ENCODE data around the gene GATB. TPM values are rescaled to one million over a fixed set of nuclear protein-coding genes. Genes with fewer than 3 reads are reported as not detected.
A peak's percentile ranks its signal among the peaks of the same experiment; 100 is the strongest.

GATB gene
- total RNA-seq, 1 donor: 17.2 TPM

GRCh38 chr4:151661873-151662272, 98.9 kb downstream of the GATB start:
- no peak for DNase-seq (ENCODE audit: low read depth)
- H3K4me3 ChIP-seq (ENCODE audit: low read depth, low read length): no peak overlapping the region
- TF ChIP-seq CTCF (IDR thresholded peaks at IDR 0.05; ENCODE audit: insufficient read depth, low read length): no peak

GRCh38 chr4:151660676-151661075, 100.1 kb downstream of the GATB start:
- no peak for TF ChIP-seq CTCF (IDR thresholded peaks at IDR 0.05; ENCODE audit: insufficient read depth, low read length)
- no peak for DNase-seq (ENCODE audit: low read depth)
- H3K4me3 ChIP-seq (ENCODE audit: low read depth, low read length): no peak overlapping the region

DNA sequence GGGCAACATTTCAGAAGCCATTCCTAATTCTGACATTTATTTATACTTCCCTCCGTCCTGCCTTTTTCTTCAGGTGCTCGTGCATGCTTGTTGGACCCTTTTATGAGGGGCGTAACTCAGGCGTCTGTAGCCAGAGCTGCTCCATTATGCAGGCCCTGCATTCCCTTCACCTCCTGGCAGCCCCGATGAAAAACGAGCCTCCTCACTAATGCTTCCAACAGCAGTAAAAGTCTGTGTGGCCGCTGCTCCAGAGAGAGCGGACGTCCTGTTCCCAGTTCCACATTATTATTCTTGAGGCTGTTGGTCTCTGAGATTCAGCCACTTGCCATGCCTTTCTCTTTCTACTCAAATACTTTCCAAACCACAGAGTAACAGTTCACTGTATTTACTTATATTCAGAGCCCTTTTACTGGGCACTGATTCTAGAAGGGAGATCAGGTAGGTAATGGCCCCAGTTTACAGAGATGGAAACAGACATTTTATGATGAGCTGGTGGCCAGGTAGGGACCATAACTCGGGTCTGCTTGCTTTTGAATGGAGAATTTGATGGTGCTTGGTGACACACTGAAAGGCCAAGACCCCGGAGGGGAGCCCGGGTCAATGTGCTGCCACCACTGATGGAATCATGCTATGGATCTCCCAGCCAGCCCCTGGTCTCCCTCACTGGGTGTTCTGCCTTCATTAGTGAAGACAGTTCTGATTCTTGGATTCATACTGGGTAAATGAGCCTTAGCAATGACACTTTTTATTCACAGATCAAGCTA, 101.0 kb downstream of the GATB start:
- TF ChIP-seq CTCF (IDR thresholded peaks at IDR 0.05; ENCODE audit: insufficient read depth, low read length): no peak
- peak; percentile 33 for DNase-seq (ENCODE audit: low read depth)
- no peak overlapping the region for H3K4me3 ChIP-seq (ENCODE audit: low read depth, low read length)

GRCh38 chr4:151658959-151659600, 101.7 kb downstream of the GATB start:
- no peak overlapping the region for H3K4me3 ChIP-seq (ENCODE audit: low read depth, low read length)
- DNase-seq (ENCODE audit: low read depth): peak; percentile 80
- no peak for TF ChIP-seq CTCF (IDR thresholded peaks at IDR 0.05; ENCODE audit: insufficient read depth, low read length)

DNA sequence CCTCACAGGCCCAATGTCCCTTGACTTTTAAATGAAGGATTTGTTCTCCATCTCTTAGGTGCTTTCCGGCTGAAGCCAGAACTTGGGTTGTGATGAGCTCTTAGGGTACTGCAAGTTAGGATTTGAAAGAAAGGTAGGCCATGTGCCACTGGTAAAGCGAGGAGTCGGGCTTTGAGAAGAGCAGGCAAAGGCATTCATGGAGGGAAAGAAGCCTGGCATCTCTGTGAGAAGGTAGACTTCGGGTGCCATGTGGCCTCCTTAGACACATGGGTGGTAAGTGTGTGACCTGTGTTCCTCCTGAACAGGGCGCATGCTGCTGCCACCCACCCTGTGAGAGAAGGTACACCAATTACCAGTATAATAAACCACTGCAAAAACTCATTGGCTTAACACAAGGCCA, 102.9 kb downstream of the GATB start:
- no peak for TF ChIP-seq CTCF (IDR thresholded peaks at IDR 0.05; ENCODE audit: insufficient read depth, low read length)
- no peak overlapping the region for H3K4me3 ChIP-seq (ENCODE audit: low read depth, low read length)

GRCh38 chr4:151656058-151656457, 104.7 kb downstream of the GATB start:
- no peak for TF ChIP-seq CTCF (IDR thresholded peaks at IDR 0.05; ENCODE audit: insufficient read depth, low read length)
- H3K4me3 ChIP-seq (ENCODE audit: low read depth, low read length): no peak overlapping the region
- DNase-seq (ENCODE audit: low read depth): no peak

More for the DNA sequence above, 102.9 kb downstream of the GATB start:
- no peak for DNase-seq (ENCODE audit: low read depth)

Measured in fibroblast of the aortic adventitia (primary cell).